Smooth muscle cell (in vitro differentiated cells): ENCODE results near the gene DAGLA. TPM values are rescaled to one million over a fixed set of nuclear protein-coding genes. Genes with fewer than 3 reads are reported as not detected.

ENCODE experiments used
- DNase-seq: peaks from one replicate; lab custom pipeline; 2025; ENCODE audit not compliant: unreplicated experiment; lab: John Stamatoyannopoulos, UW
- H2AFZ ChIP-seq: fragments of 200-600 bp; sonication (generic); 2 replicates; pipeline ENCODE4 v1.6.0; 2016; ENCODE audit warnings: antibody characterized with exemption, low read depth, mild to moderate bottlenecking
- H3F3A ChIP-seq: fragments of 200-600 bp; sonication (generic); 2 replicates; pipeline ENCODE4 v1.6.0; 2017; ENCODE audit warnings: antibody characterized with exemption, low read depth
- H3K27ac ChIP-seq: fragments of 200-600 bp; sonication (generic); 2 replicates; pipeline ENCODE4 v1.5.1; 2016; ENCODE audit warnings: low read depth, mild to moderate bottlenecking
- H3K27me3 ChIP-seq: fragments of 200-600 bp; sonication (generic); 2 replicates; pipeline ENCODE4 v1.6.1; 2016; ENCODE audit warnings: low read depth, mild to moderate bottlenecking
- H3K36me3 ChIP-seq: fragments of 200-600 bp; sonication (generic); 2 replicates; pipeline ENCODE4 v1.5.1; 2016; ENCODE audit warnings: low read depth
- H3K4me1 ChIP-seq: fragments of 200-600 bp; sonication (generic); 2 replicates; pipeline ENCODE4 v1.5.1; 2016; ENCODE audit warnings: low read depth
- H3K4me2 ChIP-seq: fragments of 200-600 bp; sonication (generic); 2 replicates; pipeline ENCODE4 v1.6.0; 2016; ENCODE audit warnings: mild to moderate bottlenecking
- H3K4me3 ChIP-seq: fragments of 200-600 bp; sonication (generic); 2 replicates; pipeline ENCODE4 v1.5.1; 2016; ENCODE audit warnings: mild to moderate bottlenecking
- H3K79me2 ChIP-seq: fragments of 200-600 bp; sonication (generic); 2 replicates; pipeline ENCODE4 v1.6.0; 2016; ENCODE audit warnings: low read depth, mild to moderate bottlenecking
- H3K9ac ChIP-seq: fragments of 200-600 bp; sonication (generic); 2 replicates; pipeline ENCODE4 v1.6.0; 2016; ENCODE audit warnings: low read depth
- H3K9me3 ChIP-seq: fragments of 200-600 bp; sonication (generic); replicated peaks from 2 replicates; pipeline ENCODE4 v1.5.1; 2016; ENCODE audit warnings: low read depth
- H4K20me1 ChIP-seq: fragments of 200-600 bp; sonication (generic); 2 replicates; pipeline ENCODE4 v1.6.0; 2016; ENCODE audit warnings: low read depth
- WGBS: methylation state at CpG from one replicate; pipeline ENCODE4 v1.1.7; 2016; ENCODE audit warnings: low lambda C conversion rate; 5-methylcytosine and 5-hydroxymethylcytosine counted together
- polyA plus RNA-seq: library from polyadenylated mRNA; unstranded; fragments of >200 nt; fragmentation: Nextera tagmentation; extraction: Ambion mirVana; gene quantifications from 2 replicates; pipeline ENCODE4 v1.2.1, GENCODE V29; 2016
- total RNA-seq: library from RNA; depleted of rRNA; stranded (reverse); fragments of >200 nt; gene quantifications from 2 replicates; pipeline ENCODE4 v1.2.3, GENCODE V29; 2014
- TF ChIP-seq, protein P1 (sequence below): fragments of 200-600 bp; sonication (generic); IDR thresholded peaks from 2 replicates; pipeline ENCODE4 v1.5.1; 2017; ENCODE audit warnings: borderline replicate concordance, mild to moderate bottlenecking, antibody characterized with exemption; ENCODE audit not compliant: insufficient read depth, poor library complexity, severe bottlenecking

The DAGLA gene
- total and polyA plus RNA-seq, 2 experiments from 2014 or later = 1.3 to 3.9 TPM

DNA sequence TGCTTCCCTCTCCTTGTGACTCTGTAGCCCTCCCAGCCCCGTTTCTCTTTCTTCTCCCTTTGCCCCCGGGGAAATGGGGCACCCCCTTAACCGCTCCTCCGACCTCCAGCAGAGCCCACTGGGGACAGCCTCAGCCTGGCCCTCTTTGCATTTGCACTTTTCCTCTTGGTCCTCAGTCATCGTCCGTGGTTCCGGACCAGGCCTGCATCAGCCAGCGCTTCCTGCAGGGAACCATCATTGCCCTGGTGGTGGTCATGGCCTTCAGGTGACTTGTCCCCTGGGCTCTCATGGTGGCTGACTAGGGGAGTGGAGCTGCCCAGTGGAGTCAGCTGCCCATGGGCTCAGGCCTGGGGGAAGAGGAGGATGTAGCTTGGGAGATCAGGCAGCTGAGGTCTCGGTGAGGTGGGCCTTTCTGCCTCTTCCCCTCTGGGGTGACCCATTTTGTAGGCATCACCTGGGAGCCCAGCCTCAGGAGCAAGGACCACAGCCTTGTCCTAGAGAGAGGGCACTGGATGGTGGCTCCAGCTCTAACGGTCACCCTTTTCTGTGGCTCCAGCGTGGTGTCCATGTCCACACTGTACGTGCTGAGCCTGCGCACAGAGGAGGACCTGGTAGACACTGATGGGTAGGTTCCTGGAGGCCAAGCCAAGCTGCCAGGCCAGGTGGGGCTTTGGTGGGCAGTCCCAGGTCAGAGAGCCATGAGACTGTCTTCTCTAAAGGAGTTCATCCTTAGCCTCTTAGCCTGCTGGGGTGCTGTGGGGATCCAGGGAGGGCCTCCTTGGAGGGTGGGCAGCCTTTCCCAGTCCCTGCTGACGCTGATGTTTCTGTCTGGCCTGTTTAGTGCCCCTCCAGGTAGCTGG is 99.7 kb downstream of the DAGLA start:
- H3K4me2 ChIP-seq = no peak overlapping the region
- no peak overlapping the region for H3K9ac ChIP-seq
- no peaks in the 10 kb centered on the region for H3K79me2 ChIP-seq
- no peak overlapping the region for H3K27ac ChIP-seq
- H3K36me3 ChIP-seq = no peaks in the 10 kb centered on the region
- H3F3A ChIP-seq = no peaks in the 10 kb centered on the region
- no peaks in the 10 kb centered on the region for H3K9me3 ChIP-seq
- TF ChIP-seq, protein P1, sequence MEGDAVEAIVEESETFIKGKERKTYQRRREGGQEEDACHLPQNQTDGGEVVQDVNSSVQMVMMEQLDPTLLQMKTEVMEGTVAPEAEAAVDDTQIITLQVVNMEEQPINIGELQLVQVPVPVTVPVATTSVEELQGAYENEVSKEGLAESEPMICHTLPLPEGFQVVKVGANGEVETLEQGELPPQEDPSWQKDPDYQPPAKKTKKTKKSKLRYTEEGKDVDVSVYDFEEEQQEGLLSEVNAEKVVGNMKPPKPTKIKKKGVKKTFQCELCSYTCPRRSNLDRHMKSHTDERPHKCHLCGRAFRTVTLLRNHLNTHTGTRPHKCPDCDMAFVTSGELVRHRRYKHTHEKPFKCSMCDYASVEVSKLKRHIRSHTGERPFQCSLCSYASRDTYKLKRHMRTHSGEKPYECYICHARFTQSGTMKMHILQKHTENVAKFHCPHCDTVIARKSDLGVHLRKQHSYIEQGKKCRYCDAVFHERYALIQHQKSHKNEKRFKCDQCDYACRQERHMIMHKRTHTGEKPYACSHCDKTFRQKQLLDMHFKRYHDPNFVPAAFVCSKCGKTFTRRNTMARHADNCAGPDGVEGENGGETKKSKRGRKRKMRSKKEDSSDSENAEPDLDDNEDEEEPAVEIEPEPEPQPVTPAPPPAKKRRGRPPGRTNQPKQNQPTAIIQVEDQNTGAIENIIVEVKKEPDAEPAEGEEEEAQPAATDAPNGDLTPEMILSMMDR = no peak
- DNase-seq = no peak
- H4K20me1 ChIP-seq = peaks cover 10% of the 10 kb centered on the region
- no peak overlapping the region for H2AFZ ChIP-seq
- no peaks in the 10 kb centered on the region for H3K4me1 ChIP-seq
- H3K27me3 ChIP-seq = no peaks in the 10 kb centered on the region
- no peak overlapping the region for H3K4me3 ChIP-seq
- WGBS = 94% methylated on average over 14 of the region's 14 CpGs

DNA sequence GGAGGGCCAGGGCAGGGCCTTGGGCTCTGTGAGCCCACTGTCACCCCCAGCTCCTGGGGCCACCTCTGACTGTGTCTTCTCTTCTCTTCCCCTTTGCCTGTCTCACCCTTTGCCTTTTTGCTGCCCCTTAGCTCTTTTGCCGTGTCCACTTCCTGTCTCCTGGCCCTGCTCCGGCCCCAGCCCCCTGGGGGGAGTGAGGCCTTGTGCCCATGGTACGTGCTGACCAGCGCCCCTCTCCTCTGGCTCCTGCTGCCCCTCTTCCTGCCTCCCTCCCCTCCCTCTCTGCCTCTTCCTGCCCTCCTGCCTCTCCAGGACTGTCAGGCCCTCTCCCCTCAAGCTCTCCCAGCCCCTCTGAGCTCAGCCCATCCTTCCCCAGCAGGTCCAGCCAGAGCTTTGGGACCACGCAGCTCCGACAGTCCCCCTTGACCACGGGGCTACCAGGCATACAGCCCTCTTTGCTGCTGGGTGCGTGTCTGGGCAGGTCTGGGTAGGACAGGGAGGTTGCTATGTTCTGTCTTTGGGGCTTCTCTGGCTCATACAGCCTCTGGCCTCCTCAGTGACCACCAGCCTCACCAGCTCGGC is 100.5 kb downstream of the DAGLA start:
- WGBS = 92% methylated on average over 5 of the region's 9 CpGs
- Histone ChIP-seq H3K9ac (no peak overlapping the region), H3K9me3 (no peaks in the 10 kb centered on the region)

GRCh38 chr11:61781585-61781984 is 101.4 kb downstream of the DAGLA start:
- Histone ChIP-seq H3K9me3 (no peaks in the 10 kb centered on the region), H3K27me3 (no peaks in the 10 kb centered on the region), H4K20me1 (peaks cover 10% of the 10 kb centered on the region), H3K27ac (no peak overlapping the region), H3K9ac (no peak overlapping the region), H3K79me2 (no peaks in the 10 kb centered on the region), H3K36me3 (no peaks in the 10 kb centered on the region), H3F3A (peaks cover 8% of the 10 kb centered on the region), H3K4me1 (no peaks in the 10 kb centered on the region), H2AFZ (no peak overlapping the region), H3K4me3 (no peak overlapping the region), H3K4me2 (no peak overlapping the region)
- no peak for DNase-seq
- WGBS = 84% methylated on average over 5 of the region's 5 CpGs
- TF ChIP-seq, protein P1 = no peak

More for the DNA sequence above, 100.5 kb downstream of the DAGLA start:
- no peaks in the 10 kb centered on the region for H3K27me3 ChIP-seq
- H3K27ac ChIP-seq = no peak overlapping the region
- H4K20me1 ChIP-seq = peaks cover 10% of the 10 kb centered on the region
- no peak overlapping the region for H3K4me3 ChIP-seq
- no peaks in the 10 kb centered on the region for H3K79me2 ChIP-seq
- H3K4me2 ChIP-seq = no peak overlapping the region
- H3K4me1 ChIP-seq = no peaks in the 10 kb centered on the region
- DNase-seq = no peak
- peaks cover under 1% of the 10 kb centered on the region for H3F3A ChIP-seq
- no peak overlapping the region for H2AFZ ChIP-seq
- no peaks in the 10 kb centered on the region for H3K36me3 ChIP-seq
- TF ChIP-seq, protein P1 = no peak
